GM21786 (cell line): ENCODE data around the gene VIPR1.

Experiments
- ATAC-seq: cut with Tn5 transposase; IDR thresholded peaks from one replicate; pipeline ENCODE4 v1.9.1; 2021; ENCODE audit not compliant: unreplicated experiment

VIPR1 gene

GRCh38 chr3:42493126-42493797 is 9.2 kb upstream of the VIPR1 start:
- no peak for ATAC-seq

GRCh38 chr3:42493798-42494151 is 8.7 kb upstream of the VIPR1 start:
- ATAC-seq, result no peak

DNA sequence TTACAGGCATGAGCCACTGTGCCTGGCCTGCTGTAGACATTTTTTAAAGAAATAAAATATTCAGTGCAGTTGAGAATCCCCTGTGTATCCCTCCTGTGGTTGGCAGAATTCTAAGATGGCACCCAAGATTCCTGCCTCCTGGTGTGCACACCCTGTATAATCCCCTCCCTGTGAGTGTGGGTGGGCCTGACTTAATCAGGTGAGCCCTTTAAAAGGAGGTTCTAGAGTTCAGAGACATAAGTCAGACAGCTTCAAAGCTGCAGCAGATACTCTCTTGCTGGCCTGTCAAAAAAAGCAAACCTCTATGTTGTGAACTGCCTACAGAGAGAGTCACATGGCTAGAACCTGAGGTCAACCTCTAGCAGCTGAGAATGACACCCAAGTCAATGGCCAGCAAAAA is 7.0 kb upstream of the VIPR1 start:
- ATAC-seq, result no peak

GRCh38 chr3:42497009-42497731 is 5.3 kb upstream of the VIPR1 start:
- no peak for ATAC-seq

- ATAC-seq, result no peak
These were observed 4.4 kb upstream of the VIPR1 start for GRCh38 chr3:42498034-42498433.

DNA sequence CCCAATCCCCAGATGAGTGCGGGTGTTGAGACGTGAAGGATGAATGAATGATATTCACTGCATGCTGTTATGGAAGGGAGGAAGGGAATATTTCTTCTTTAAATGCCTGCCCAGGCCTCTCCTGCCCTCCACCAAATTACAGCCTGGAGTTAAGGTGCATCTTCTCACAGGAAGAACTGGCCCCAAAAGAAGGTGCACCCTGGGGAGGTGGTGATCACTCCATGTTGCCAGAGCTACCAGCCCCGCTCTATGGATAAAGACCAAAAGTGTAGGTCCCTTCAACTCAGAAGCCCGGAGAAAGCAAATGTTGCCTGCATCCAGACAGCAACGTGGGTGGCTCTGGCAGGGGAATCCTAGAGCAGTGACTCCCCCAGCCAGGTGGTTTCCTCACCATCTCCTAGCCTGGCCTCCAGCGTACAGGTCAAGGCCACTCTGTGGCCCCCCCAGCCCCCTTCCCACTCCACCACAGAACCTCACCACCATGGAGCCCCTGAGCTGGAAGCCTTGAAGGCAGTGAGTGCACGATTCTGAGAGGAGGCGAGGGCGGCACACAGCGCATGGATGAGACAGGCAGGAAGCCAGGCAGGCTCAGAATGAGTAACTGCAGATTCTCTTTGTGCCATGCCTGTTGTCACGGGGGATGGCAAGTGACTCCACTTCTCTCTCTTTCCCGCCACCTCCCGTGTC is 3.5 kb upstream of the VIPR1 start:
- no peak for ATAC-seq

DNA sequence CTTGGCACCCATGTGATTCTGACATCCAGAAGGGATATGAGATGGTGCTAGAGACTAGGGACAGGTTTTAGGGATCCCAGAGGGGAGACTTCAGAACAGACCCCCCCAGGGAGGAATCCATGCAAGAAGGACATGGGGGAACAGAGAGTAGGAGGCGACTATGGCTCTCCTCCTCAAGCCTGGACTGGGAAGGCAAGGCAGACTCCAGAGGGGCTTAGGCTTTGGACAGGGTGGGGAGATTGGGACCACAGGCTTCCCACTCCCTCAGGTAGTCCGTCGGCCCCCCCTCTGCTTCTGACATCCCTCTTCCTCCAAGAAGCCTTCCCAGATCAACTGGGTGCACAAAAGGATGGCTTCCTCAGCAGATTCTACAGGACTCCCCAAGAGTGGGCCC is 3.0 kb upstream of the VIPR1 start:
- no peak for ATAC-seq

GRCh38 chr3:42500091-42500490 is 2.4 kb upstream of the VIPR1 start:
- no peak for ATAC-seq

DNA sequence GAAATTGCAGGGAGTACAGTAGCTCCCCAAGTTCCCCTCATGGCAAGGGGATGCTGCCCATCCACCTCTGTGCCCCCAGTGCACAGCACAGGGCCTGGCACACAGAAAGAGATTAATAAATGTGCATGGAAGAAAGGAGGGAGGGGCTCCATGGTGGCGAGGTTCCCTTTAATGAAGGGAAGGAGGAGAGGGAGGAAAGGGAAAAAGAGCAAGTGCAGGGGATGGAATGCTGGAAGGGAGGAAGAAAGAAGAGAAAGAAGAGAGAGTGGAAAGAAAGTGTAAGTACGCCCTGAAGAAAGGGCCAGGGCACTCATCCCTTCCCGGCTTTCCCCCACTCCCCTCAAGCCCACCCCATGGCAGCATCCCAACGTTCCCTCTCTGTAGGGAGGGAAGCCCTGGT is 1.5 kb upstream of the VIPR1 start:
- ATAC-seq, result no peak

GRCh38 chr3:42501321-42501680 is 1.1 kb upstream of the VIPR1 start:
- ATAC-seq, result peak; percentile 3

- peak; percentile 37 for ATAC-seq
These were observed 588 bp upstream of the VIPR1 start for GRCh38 chr3:42501681-42502428.

DNA sequence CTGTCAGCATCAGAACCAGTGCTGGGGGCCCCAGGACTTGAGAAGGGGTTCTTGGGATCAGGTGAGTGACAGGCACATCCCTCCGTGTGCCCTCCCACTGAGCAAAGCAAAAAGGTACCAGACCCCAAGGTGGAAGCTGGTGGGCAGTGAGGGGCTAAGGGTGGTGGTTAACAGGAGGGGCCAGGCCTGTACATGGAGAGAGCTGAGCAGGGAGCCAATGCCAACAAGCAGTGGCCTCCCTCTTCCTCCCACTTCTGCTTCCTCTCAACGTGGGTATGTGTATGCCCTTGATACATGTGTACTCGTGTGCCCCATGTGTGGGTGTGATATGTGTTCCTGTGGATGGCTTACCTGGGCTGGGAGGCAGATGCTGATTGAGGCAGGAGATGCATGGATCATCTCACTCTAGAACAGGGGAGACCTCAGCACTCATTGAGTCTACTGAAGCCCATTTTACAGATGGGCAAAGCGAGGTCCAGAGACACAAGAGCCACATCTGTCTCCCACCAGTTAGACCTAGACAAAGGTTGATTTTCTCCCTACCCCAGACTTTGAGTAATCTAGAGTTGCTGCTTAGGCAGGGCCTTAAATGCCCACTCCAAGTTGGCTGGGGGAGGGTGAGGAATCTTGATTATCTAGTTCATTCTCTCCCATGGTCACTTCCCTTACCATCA is 945 bp downstream of the VIPR1 start:
- no peak for ATAC-seq

- ATAC-seq, result no peak
These were observed 1.5 kb downstream of the VIPR1 start for GRCh38 chr3:42503957-42504333.

DNA sequence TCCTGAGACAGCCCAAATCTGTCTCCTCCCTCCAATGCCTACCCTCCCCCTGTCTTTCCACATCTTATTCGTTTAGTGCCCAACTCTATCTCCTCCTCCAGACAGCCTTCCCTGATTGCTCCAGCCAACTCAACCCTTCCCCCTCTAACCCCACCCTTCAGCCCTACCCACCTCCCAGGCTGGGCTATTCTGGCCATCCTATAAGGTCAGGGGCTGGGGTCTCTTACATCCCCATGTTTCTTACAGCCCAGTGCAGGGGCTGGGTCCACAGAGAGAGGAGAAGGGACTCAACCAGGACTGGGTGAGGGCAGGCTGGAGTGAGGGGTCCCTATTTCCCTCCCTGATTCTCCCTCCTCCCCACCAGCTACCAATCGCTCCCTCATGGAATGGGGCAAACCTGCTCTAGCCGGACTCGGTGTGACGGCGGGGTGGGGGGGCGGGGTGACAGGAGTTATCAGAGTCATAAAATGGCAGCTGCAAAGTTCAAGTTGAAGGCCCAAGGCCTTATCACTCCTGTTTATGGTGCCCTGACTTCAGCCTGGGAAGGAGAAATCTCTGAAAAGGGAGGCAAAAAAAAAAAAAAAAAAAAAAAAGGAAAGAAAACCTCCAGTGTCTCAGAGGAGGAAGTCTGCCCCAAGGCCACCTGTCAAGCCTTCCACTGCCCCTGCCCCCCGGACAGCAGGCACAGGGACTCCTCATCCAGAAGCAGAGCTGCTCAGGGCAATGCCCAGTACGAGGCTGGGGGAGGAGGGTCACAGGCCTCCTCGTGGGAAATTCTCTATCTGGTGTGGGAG is 2.1 kb downstream of the VIPR1 start:
- no peak for ATAC-seq

DNA sequence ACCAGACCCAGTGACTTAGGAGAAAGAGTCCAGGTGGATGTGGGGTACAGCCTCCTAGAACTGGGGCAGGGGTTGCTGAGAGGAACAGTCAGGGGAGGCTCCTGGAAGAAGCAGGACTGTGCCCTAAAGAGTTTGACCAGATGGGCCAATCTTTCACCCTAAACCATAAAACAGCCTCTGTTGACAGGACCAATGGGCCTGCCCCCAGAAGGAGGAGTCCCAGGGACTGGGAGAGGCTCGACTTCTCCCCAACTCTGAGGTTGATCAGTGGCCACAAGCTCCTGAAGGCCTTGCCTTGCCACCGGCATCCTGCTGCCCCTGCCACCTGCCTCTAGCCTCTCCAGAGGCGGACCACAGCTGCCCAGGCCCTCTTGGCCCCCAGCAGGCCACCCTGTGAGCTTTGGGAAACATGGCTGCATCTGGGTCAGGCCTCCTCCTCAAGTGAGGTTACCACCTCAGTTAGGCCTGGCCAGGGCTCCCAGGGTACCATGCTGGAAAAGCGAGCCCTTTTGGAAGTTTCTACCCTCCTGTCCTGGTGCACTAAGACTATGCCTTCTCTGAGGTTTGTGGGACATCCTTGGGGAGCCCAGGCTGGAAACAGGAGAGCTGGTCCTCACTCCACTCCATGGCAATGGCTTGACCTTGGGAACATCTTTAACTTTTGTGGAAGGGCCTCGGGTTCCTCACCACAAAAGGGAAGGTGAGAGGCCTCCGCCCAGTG is 2.8 kb downstream of the VIPR1 start:
- ATAC-seq, result no peak

GRCh38 chr3:42505849-42506410 is 3.5 kb downstream of the VIPR1 start:
- ATAC-seq, result no peak

DNA sequence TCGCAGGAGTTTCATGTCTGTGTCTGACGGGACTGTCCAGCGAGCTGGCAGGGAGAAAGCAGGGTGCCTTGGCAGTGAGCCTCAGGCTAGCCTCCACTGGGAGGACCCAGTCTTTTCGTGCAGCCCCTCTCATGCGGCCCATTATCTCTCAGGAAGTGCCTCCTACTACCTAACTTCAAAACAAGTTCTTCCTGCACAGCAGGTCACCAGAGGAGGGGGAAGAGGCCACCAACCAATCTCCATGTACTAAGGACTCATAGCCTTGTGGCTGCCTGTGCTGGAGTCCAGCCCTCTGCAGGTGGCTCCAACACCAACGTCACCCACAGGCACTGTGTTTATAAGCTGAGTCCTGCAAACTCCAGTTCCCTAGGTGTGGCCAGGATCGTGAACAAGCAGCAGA is 4.8 kb downstream of the VIPR1 start:
- no peak for ATAC-seq

- no peak for ATAC-seq
These were observed 5.4 kb downstream of the VIPR1 start for GRCh38 chr3:42507761-42508335.

GRCh38 chr3:42508562-42508961 is 6.1 kb downstream of the VIPR1 start:
- no peak for ATAC-seq
